Measurements from ENCODE around the gene MSH4. TPM values are rescaled to one million over a fixed set of nuclear protein-coding genes. Genes with fewer than 3 reads are reported as not detected.
"Not testable (repeated sequence)": the region's sequence is repeated elsewhere in the genome, so short reads cannot be mapped to it uniquely, and the experiment has no call there.

The MSH4 gene
- total and polyA plus RNA-seq, 5 donors, result 0.16 to 0.76 (median 0.50) TPM

GRCh38 chr1:75797606-75798216, 1.0 kb downstream of the MSH4 start:
- no peak overlapping the region for H3K27ac ChIP-seq (ENCODE audit: low read length)
- intact Hi-C loops (cut with DNase I), result no loop called here
- H3K9me3 ChIP-seq (ENCODE audit: control insufficient read depth, low read length), result no peaks in the 10 kb centered on the region
- no peaks in the 10 kb centered on the region for H3K27me3 ChIP-seq (ENCODE audit: control insufficient read depth, insufficient read depth)
- DNase-seq (no peak), ATAC-seq (no peak)
- H3K4me1 ChIP-seq (ENCODE audit: control insufficient read depth, insufficient read depth, low read length), result no peaks in the 10 kb centered on the region
- H3K4me3 ChIP-seq (ENCODE audit: low read length), result no peak overlapping the region
- WGBS, result 92% methylated on average over 13 of the region's 13 CpGs

- H3K27ac ChIP-seq (ENCODE audit: low read length); intact Hi-C loops (cut with DNase I); H3K4me1 ChIP-seq (ENCODE audit: control insufficient read depth, insufficient read depth, low read length); H3K9me3 ChIP-seq (ENCODE audit: control insufficient read depth, low read length); ATAC-seq; H3K27me3 ChIP-seq (ENCODE audit: control insufficient read depth, insufficient read depth); H3K4me3 ChIP-seq (ENCODE audit: low read length); DNase-seq: not testable (repeated sequence)
- 92% methylated on average over 2 of the region's 2 CpGs for whole genome bisulfite sequencing
Observed at GRCh38 chr1:75801480-75801879, 4.8 kb downstream of the MSH4 start.

- Histone ChIP-seq H3K4me1 (ENCODE audit: control insufficient read depth, insufficient read depth, low read length) (no peaks in the 10 kb centered on the region), H3K9me3 (ENCODE audit: control insufficient read depth, low read length) (no peaks in the 10 kb centered on the region), H3K27me3 (ENCODE audit: control insufficient read depth, insufficient read depth) (no peaks in the 10 kb centered on the region), H3K27ac (ENCODE audit: low read length) (no peak overlapping the region), H3K4me3 (ENCODE audit: low read length) (no peak overlapping the region)
- ATAC-seq (no peak), DNase-seq (no peak)
- WGBS, result 89% methylated on average over 4 of the region's 4 CpGs
- intact Hi-C loops (cut with DNase I), result no loop called here
Observed at GRCh38 chr1:75808921-75809320, 12.2 kb downstream of the MSH4 start.

- ATAC-seq; H3K4me1 ChIP-seq (ENCODE audit: control insufficient read depth, insufficient read depth, low read length); H3K27ac ChIP-seq (ENCODE audit: low read length); H3K9me3 ChIP-seq (ENCODE audit: control insufficient read depth, low read length); DNase-seq; H3K27me3 ChIP-seq (ENCODE audit: control insufficient read depth, insufficient read depth); H3K4me3 ChIP-seq (ENCODE audit: low read length); intact Hi-C loops (cut with DNase I): not testable (repeated sequence)
- WGBS, result 95% methylated on average over 3 of the region's 3 CpGs
Observed at GRCh38 chr1:75810113-75810512, 13.4 kb downstream of the MSH4 start.

- Histone ChIP-seq H3K27ac (ENCODE audit: low read length) (no peak overlapping the region), H3K9me3 (ENCODE audit: control insufficient read depth, low read length) (no peaks in the 10 kb centered on the region), H3K4me1 (ENCODE audit: control insufficient read depth, insufficient read depth, low read length) (no peaks in the 10 kb centered on the region), H3K4me3 (ENCODE audit: low read length) (no peak overlapping the region), H3K27me3 (ENCODE audit: control insufficient read depth, insufficient read depth) (no peaks in the 10 kb centered on the region)
- 43% methylated on average over 1 of the region's 1 CpG for WGBS
- DNase-seq (no peak), ATAC-seq (no peak)
- intact Hi-C loops (cut with DNase I), result no loop called here
Observed at GRCh38 chr1:75811211-75811981, 14.7 kb downstream of the MSH4 start.

GRCh38 chr1:75812065-75812464, 15.4 kb downstream of the MSH4 start:
- no peak overlapping the region for H3K4me3 ChIP-seq (ENCODE audit: low read length)

GRCh38 chr1:75823596-75823995, 26.9 kb downstream of the MSH4 start:
- 82% methylated on average over 1 of the region's 1 CpG for WGBS
- ATAC-seq; intact Hi-C loops (cut with DNase I): not testable (repeated sequence)

More at GRCh38 chr1:75812065-75812464, 15.4 kb downstream of the MSH4 start:
- WGBS, result 85% methylated on average over 3 of the region's 3 CpGs
- ATAC-seq, result no peak
- H3K27me3 ChIP-seq (ENCODE audit: control insufficient read depth, insufficient read depth), result no peaks in the 10 kb centered on the region
- intact Hi-C loops (cut with DNase I), result no loop called here
- H3K4me1 ChIP-seq (ENCODE audit: control insufficient read depth, insufficient read depth, low read length), result no peaks in the 10 kb centered on the region
- no peaks in the 10 kb centered on the region for H3K9me3 ChIP-seq (ENCODE audit: control insufficient read depth, low read length)
- no peak for DNase-seq
- no peak overlapping the region for H3K27ac ChIP-seq (ENCODE audit: low read length)

GRCh38 chr1:75836528-75837100, 39.9 kb downstream of the MSH4 start:
- WGBS, result 67% methylated on average over 2 of the region's 2 CpGs
- no peak overlapping the region for H3K4me3 ChIP-seq (ENCODE audit: low read length)
- ATAC-seq, result no peak
- DNase-seq, result no peak
- no peaks in the 10 kb centered on the region for H3K27me3 ChIP-seq (ENCODE audit: control insufficient read depth, insufficient read depth)
- no peak overlapping the region for H3K27ac ChIP-seq (ENCODE audit: low read length)
- H3K9me3 ChIP-seq (ENCODE audit: control insufficient read depth, low read length), result no peaks in the 10 kb centered on the region
- intact Hi-C loops (cut with DNase I), result no loop called here
- no peaks in the 10 kb centered on the region for H3K4me1 ChIP-seq (ENCODE audit: control insufficient read depth, insufficient read depth, low read length)

More at GRCh38 chr1:75823596-75823995, 26.9 kb downstream of the MSH4 start:
- H3K4me1 ChIP-seq (ENCODE audit: control insufficient read depth, insufficient read depth, low read length); DNase-seq; H3K27me3 ChIP-seq (ENCODE audit: control insufficient read depth, insufficient read depth); H3K9me3 ChIP-seq (ENCODE audit: control insufficient read depth, low read length); H3K4me3 ChIP-seq (ENCODE audit: low read length); H3K27ac ChIP-seq (ENCODE audit: low read length): not testable (repeated sequence)

- WGBS, result 37% methylated on average over 2 of the region's 2 CpGs
- Histone ChIP-seq H3K9me3 (ENCODE audit: control insufficient read depth, low read length) (no peaks in the 10 kb centered on the region), H3K4me3 (ENCODE audit: low read length) (no peak overlapping the region), H3K27ac (ENCODE audit: low read length) (no peak overlapping the region), H3K27me3 (ENCODE audit: control insufficient read depth, insufficient read depth) (no peaks in the 10 kb centered on the region), H3K4me1 (ENCODE audit: control insufficient read depth, insufficient read depth, low read length) (no peaks in the 10 kb centered on the region)
- intact Hi-C loops (cut with DNase I), result no loop called here
- DNase-seq, result no peak
- ATAC-seq, result no peak
Observed at GRCh38 chr1:75838079-75838478, 41.4 kb downstream of the MSH4 start.

- ATAC-seq, result no peak
- no peak overlapping the region for H3K4me3 ChIP-seq (ENCODE audit: low read length)
- H3K9me3 ChIP-seq (ENCODE audit: control insufficient read depth, low read length), result no peaks in the 10 kb centered on the region
- intact Hi-C loops (cut with DNase I), result no loop called here
- H3K27ac ChIP-seq (ENCODE audit: low read length), result no peak overlapping the region
- no peak for DNase-seq
- H3K4me1 ChIP-seq (ENCODE audit: control insufficient read depth, insufficient read depth, low read length), result no peaks in the 10 kb centered on the region
- no peaks in the 10 kb centered on the region for H3K27me3 ChIP-seq (ENCODE audit: control insufficient read depth, insufficient read depth)
Observed at GRCh38 chr1:75841421-75841820, 44.7 kb downstream of the MSH4 start.

GRCh38 chr1:75845576-75845975, 48.9 kb downstream of the MSH4 start:
- WGBS, result 0% methylated on average over 1 of the region's 1 CpG
- ATAC-seq, result no peak
- H3K4me1 ChIP-seq (ENCODE audit: control insufficient read depth, insufficient read depth, low read length), result no peaks in the 10 kb centered on the region
- no peaks in the 10 kb centered on the region for H3K9me3 ChIP-seq (ENCODE audit: control insufficient read depth, low read length)
- H3K27ac ChIP-seq (ENCODE audit: low read length), result no peak overlapping the region
- no peak for DNase-seq
- H3K4me3 ChIP-seq (ENCODE audit: low read length), result no peak overlapping the region
- intact Hi-C loops (cut with DNase I), result no loop called here
- no peaks in the 10 kb centered on the region for H3K27me3 ChIP-seq (ENCODE audit: control insufficient read depth, insufficient read depth)

Measured in right cardiac atrium (tissue), 5 donors.